ENCODE data around the gene COLEC12.

COLEC12 gene

GRCh38 chr18:384897-385296 lies 115.6 kb downstream of the COLEC12 start:
- no peak for DNase-seq (ENCODE audit: low spot score)

- DNase-seq (ENCODE audit: low spot score): no peak
These were observed 117.4 kb downstream of the COLEC12 start for GRCh38 chr18:383135-383534.

- no peak for DNase-seq (ENCODE audit: low spot score)
These were observed 118.0 kb downstream of the COLEC12 start for GRCh38 chr18:382423-382984.

- no peak for DNase-seq (ENCODE audit: low spot score)
These were observed 120.7 kb downstream of the COLEC12 start for GRCh38 chr18:379681-380330.

GRCh38 chr18:378079-378478 lies 122.4 kb downstream of the COLEC12 start:
- DNase-seq (ENCODE audit: low spot score): no peak

- no peak for DNase-seq (ENCODE audit: low spot score)
These were observed 123.4 kb downstream of the COLEC12 start for GRCh38 chr18:377088-377487.

GRCh38 chr18:376311-376710 lies 124.2 kb downstream of the COLEC12 start:
- no peak for DNase-seq (ENCODE audit: low spot score)

- DNase-seq (ENCODE audit: low spot score): peak; percentile 42
These were observed 125.8 kb downstream of the COLEC12 start for GRCh38 chr18:374721-375168.

- DNase-seq (ENCODE audit: low spot score): no peak
These were observed 126.7 kb downstream of the COLEC12 start for GRCh38 chr18:373780-374179.

- DNase-seq (ENCODE audit: low spot score): no peak
These were observed 128.9 kb downstream of the COLEC12 start for GRCh38 chr18:371609-371982.

GRCh38 chr18:370751-371608 lies 129.5 kb downstream of the COLEC12 start:
- DNase-seq (ENCODE audit: low spot score): no peak

GRCh38 chr18:369224-370015 lies 131.1 kb downstream of the COLEC12 start:
- DNase-seq (ENCODE audit: low spot score): no peak

- no peak for DNase-seq (ENCODE audit: low spot score)
These were observed 133.9 kb downstream of the COLEC12 start for GRCh38 chr18:366466-367061.

- no peak for DNase-seq (ENCODE audit: low spot score)
These were observed 134.8 kb downstream of the COLEC12 start for GRCh38 chr18:365651-366050.

GRCh38 chr18:364256-364826 lies 136.2 kb downstream of the COLEC12 start:
- DNase-seq (ENCODE audit: low spot score): no peak

- DNase-seq (ENCODE audit: low spot score): no peak
These were observed 137.0 kb downstream of the COLEC12 start for GRCh38 chr18:363301-364085.

- no peak for DNase-seq (ENCODE audit: low spot score)
These were observed 137.9 kb downstream of the COLEC12 start for GRCh38 chr18:362311-363290.

- no peak for DNase-seq (ENCODE audit: low spot score)
These were observed 138.6 kb downstream of the COLEC12 start for GRCh38 chr18:361941-362310.

GRCh38 chr18:361100-361732 lies 139.3 kb downstream of the COLEC12 start:
- no peak for DNase-seq (ENCODE audit: low spot score)
